ENCODE data around the gene RAB3C.

Gene RAB3C

GRCh38 chr5:58854441-58854840 lies 271.6 kb downstream of the RAB3C start:
- H3K79me2 ChIP-seq (ENCODE audit: insufficient read depth, low read depth) = no peaks in the 10 kb centered on the region
- no peaks in the 10 kb centered on the region for H3K4me1 ChIP-seq (ENCODE audit: low read depth, poor library complexity, severe bottlenecking)
- no peak overlapping the region for H3K4me2 ChIP-seq
- H3K27ac ChIP-seq = no peak overlapping the region
- H3K9ac ChIP-seq = no peak overlapping the region
- H2AFZ ChIP-seq (ENCODE audit: low read depth) = no peak overlapping the region
- H3K27me3 ChIP-seq (ENCODE audit: insufficient read depth, low read depth) = no peaks in the 10 kb centered on the region
- TF ChIP-seq CTCF (conservative IDR thresholded peaks at IDR 0.05; ENCODE audit: low read depth, low read length) = no peak
- no peak overlapping the region for H3K4me3 ChIP-seq (IDR thresholded peaks at IDR 0.05; ENCODE audit: insufficient read depth, low read depth, low read length)
- no peaks in the 10 kb centered on the region for H3K36me3 ChIP-seq (ENCODE audit: insufficient read depth)
- H4K20me1 ChIP-seq (ENCODE audit: insufficient read depth) = no peaks in the 10 kb centered on the region

GRCh38 chr5:58855851-58856739 lies 273.2 kb downstream of the RAB3C start:
- Histone ChIP-seq H3K79me2 (ENCODE audit: insufficient read depth, low read depth) (no peaks in the 10 kb centered on the region), H3K9ac (no peak overlapping the region), H3K4me2 (no peak overlapping the region), H3K4me3 (IDR thresholded peaks at IDR 0.05; ENCODE audit: insufficient read depth, low read depth, low read length) (no peak overlapping the region), H3K27me3 (ENCODE audit: insufficient read depth, low read depth) (no peaks in the 10 kb centered on the region), H3K4me1 (ENCODE audit: low read depth, poor library complexity, severe bottlenecking) (peaks cover 12% of the 10 kb centered on the region), H3K27ac (no peak overlapping the region), H3K36me3 (ENCODE audit: insufficient read depth) (no peaks in the 10 kb centered on the region), H4K20me1 (ENCODE audit: insufficient read depth) (no peaks in the 10 kb centered on the region), H2AFZ (ENCODE audit: low read depth) (no peak overlapping the region)
- TF ChIP-seq CTCF (conservative IDR thresholded peaks at IDR 0.05; ENCODE audit: low read depth, low read length) = no peak

GRCh38 chr5:58857609-58858008 lies 274.7 kb downstream of the RAB3C start:
- Histone ChIP-seq H4K20me1 (ENCODE audit: insufficient read depth) (no peaks in the 10 kb centered on the region), H3K79me2 (ENCODE audit: insufficient read depth, low read depth) (no peaks in the 10 kb centered on the region), H3K36me3 (ENCODE audit: insufficient read depth) (no peaks in the 10 kb centered on the region), H3K4me1 (ENCODE audit: low read depth, poor library complexity, severe bottlenecking) (peaks cover 15% of the 10 kb centered on the region), H3K27me3 (ENCODE audit: insufficient read depth, low read depth) (no peaks in the 10 kb centered on the region), H3K9ac (no peak overlapping the region), H3K4me3 (IDR thresholded peaks at IDR 0.05; ENCODE audit: insufficient read depth, low read depth, low read length) (no peak overlapping the region), H2AFZ (ENCODE audit: low read depth) (no peak overlapping the region), H3K4me2 (no peak overlapping the region), H3K27ac (no peak overlapping the region)
- TF ChIP-seq CTCF (conservative IDR thresholded peaks at IDR 0.05; ENCODE audit: low read depth, low read length) = no peak

GRCh38 chr5:58860680-58861079 lies 277.8 kb downstream of the RAB3C start:
- H3K4me2 ChIP-seq = peak overlapping the region; percentile 35
- H3K4me3 ChIP-seq (IDR thresholded peaks at IDR 0.05; ENCODE audit: insufficient read depth, low read depth, low read length) = no peak overlapping the region
- H4K20me1 ChIP-seq (ENCODE audit: insufficient read depth) = no peaks in the 10 kb centered on the region
- TF ChIP-seq CTCF (conservative IDR thresholded peaks at IDR 0.05; ENCODE audit: low read depth, low read length) = no peak
- H3K36me3 ChIP-seq (ENCODE audit: insufficient read depth) = no peaks in the 10 kb centered on the region
- no peaks in the 10 kb centered on the region for H3K79me2 ChIP-seq (ENCODE audit: insufficient read depth, low read depth)
- peak overlapping the region; percentile 40; the same call in 1 of the 2 replicates for H3K27ac ChIP-seq
- peak overlapping the region; percentile 53; the same call in 1 of the 2 replicates for H2AFZ ChIP-seq (ENCODE audit: low read depth)
- peak overlapping the region; percentile 16; the same call in 1 of the 2 replicates for H3K9ac ChIP-seq
- no peaks in the 10 kb centered on the region for H3K27me3 ChIP-seq (ENCODE audit: insufficient read depth, low read depth)
- H3K4me1 ChIP-seq (ENCODE audit: low read depth, poor library complexity, severe bottlenecking) = peaks cover 15% of the 10 kb centered on the region
